Subcutaneous abdominal adipose tissue (tissue), 5 donors: ENCODE data around the gene PTPN14.

ENCODE experiments used
- H3K27ac ChIP-seq: one replicate; pipeline ENCODE4 v1.7.0; 2013; ENCODE audit warnings: low read depth, mild to moderate bottlenecking, inconsistent platforms, low read length, moderate library complexity
- H3K27me3 ChIP-seq, 5 donors: one replicate each; pipeline ENCODE4 v1.7.0; 2013; ENCODE audit warnings: low read length in 5 of 5, inconsistent platforms in 1 of 5; ENCODE audit not compliant: control insufficient read depth in 5 of 5, insufficient read depth in 4 of 5
- H3K36me3 ChIP-seq, 5 donors: one replicate each; pipeline ENCODE4 v1.7.0; 2013; ENCODE audit warnings: low read length in 5 of 5; ENCODE audit not compliant: control insufficient read depth in 5 of 5, insufficient read depth in 5 of 5
- H3K4me1 ChIP-seq, 5 donors: one replicate each; pipeline ENCODE4 v1.7.0; 2013; ENCODE audit warnings: low read length in 5 of 5, mild to moderate bottlenecking in 3 of 5, moderate library complexity in 1 of 5; ENCODE audit not compliant: control insufficient read depth in 5 of 5, insufficient read depth in 5 of 5
- H3K4me3 ChIP-seq, 5 donors: one replicate each; pipeline ENCODE4 v1.7.0; 2013; ENCODE audit warnings: low read length in 5 of 5, low read depth in 1 of 5
- H3K9ac ChIP-seq, 5 donors: one replicate each; pipeline ENCODE4 v1.7.0; 2013; ENCODE audit warnings: low read length in 5 of 5, mild to moderate bottlenecking in 4 of 5, moderate library complexity in 3 of 5
- H3K9me3 ChIP-seq, 5 donors: one replicate each; pipeline ENCODE4 v1.7.0; 2013; ENCODE audit warnings: low read length in 5 of 5; ENCODE audit not compliant: control insufficient read depth in 5 of 5
- donor health status: healthy.
- donor health status: healthy.
- donor health status: healthy.
- donor health status: healthy.
- donor health status: healthy.

Gene PTPN14

GRCh38 chr1:214301526-214301925, 249.9 kb downstream of the PTPN14 start:
- Histone ChIP-seq H3K27ac (no peak overlapping the region), H3K4me3 (no peak overlapping the region), H3K9ac (no peak overlapping the region), H3K9me3 (no peaks in the 10 kb centered on the region), H3K4me1 (peaks cover 3 to 22% (median 20%) of the 10 kb centered on the region in 5 donors), H3K27me3 (no peaks in the 10 kb centered on the region), H3K36me3 (no peaks in the 10 kb centered on the region)

- Histone ChIP-seq H3K27me3 (no peaks in the 10 kb centered on the region), H3K27ac (no peak overlapping the region), H3K9me3 (no peaks in the 10 kb centered on the region), H3K36me3 (no peaks in the 10 kb centered on the region), H3K9ac (no peak overlapping the region), H3K4me3 (no peak overlapping the region), H3K4me1 (peaks cover 3 to 30% (median 27%) of the 10 kb centered on the region in 5 donors)
Observed at GRCh38 chr1:214300149-214300780, 251.1 kb downstream of the PTPN14 start.
